KMS-11 (cell line): Measurements from ENCODE around the gene WDR13.
"Not testable (repeated sequence)": the region's sequence is repeated elsewhere in the genome, so short reads cannot be mapped to it uniquely, and the experiment has no call there.

ENCODE experiments used
- H2AFZ ChIP-seq: fragments of 200-600 bp; sonication (generic); 2 replicates; pipeline ENCODE4 v1.6.1; 2016; ENCODE audit warnings: antibody characterized with exemption, mixed run types, low read depth
- H3K27ac ChIP-seq: fragments of 200-600 bp; sonication (generic); 2 replicates; pipeline ENCODE4 v1.6.1; 2016; ENCODE audit warnings: mild to moderate bottlenecking, mixed run types
- H3K27me3 ChIP-seq: fragments of 200-600 bp; sonication (generic); 2 replicates; pipeline ENCODE4 v1.6.1; 2017; ENCODE audit warnings: mild to moderate bottlenecking, low read depth, mixed run types, moderate library complexity; ENCODE audit not compliant: insufficient read depth
- H3K36me3 ChIP-seq: fragments of 200-600 bp; sonication (generic); 2 replicates; pipeline ENCODE4 v1.6.1; 2017; ENCODE audit warnings: mild to moderate bottlenecking, mixed run types; ENCODE audit not compliant: insufficient read depth
- H3K4me1 ChIP-seq: fragments of 200-600 bp; sonication (generic); 2 replicates; pipeline ENCODE4 v1.6.1; 2016; ENCODE audit warnings: mild to moderate bottlenecking, low read depth, mixed run types; ENCODE audit not compliant: poor library complexity, severe bottlenecking
- H3K4me2 ChIP-seq: fragments of 200-600 bp; sonication (generic); 2 replicates; pipeline ENCODE4 v1.7.0; 2016; ENCODE audit warnings: mild to moderate bottlenecking, mixed run types
- H3K4me3 ChIP-seq: fragments of 200-600 bp; sonication (generic); IDR thresholded peaks from 2 replicates; pipeline ENCODE4 v1.6.1; 2017; ENCODE audit warnings: low read depth, low read length, mixed read lengths; ENCODE audit not compliant: insufficient read depth
- H3K79me2 ChIP-seq: fragments of 200-600 bp; sonication (generic); 2 replicates; pipeline ENCODE4 v1.6.1; 2016; ENCODE audit warnings: low read depth, mixed run types; ENCODE audit not compliant: insufficient read depth
- H3K9ac ChIP-seq: fragments of 200-600 bp; sonication (generic); 2 replicates; pipeline ENCODE4 v1.6.1; 2016; ENCODE audit warnings: mild to moderate bottlenecking, mixed run types
- H4K20me1 ChIP-seq: fragments of 200-600 bp; sonication (generic); 2 replicates; pipeline ENCODE4 v1.6.1; 2016; ENCODE audit warnings: mild to moderate bottlenecking, mixed run types; ENCODE audit not compliant: insufficient read depth
- CTCF ChIP-seq: fragments of 200-600 bp; sonication (generic); conservative IDR thresholded peaks from 2 replicates; pipeline ENCODE4 v1.6.1; 2017; ENCODE audit warnings: low read depth, mild to moderate bottlenecking, antibody characterized with exemption, low read length, moderate library complexity, mixed read lengths

The WDR13 gene

GRCh38 chrX:48648336-48648751, 51.1 kb downstream of the WDR13 start:
- no peak overlapping the region for H3K4me2 ChIP-seq
- TF ChIP-seq CTCF, result peak; percentile 44
- H3K4me1 ChIP-seq, result peaks cover 7% of the 10 kb centered on the region
- H3K9ac ChIP-seq, result no peak overlapping the region; the same call in 1 of the 2 replicates
- H3K79me2 ChIP-seq, result no peaks in the 10 kb centered on the region
- H2AFZ ChIP-seq, result peak overlapping the region; percentile 38; the same call in 1 of the 2 replicates
- H3K4me3 ChIP-seq, result no peak overlapping the region
- H3K27ac ChIP-seq, result 0 out of 2 replicates have a peak overlapping the region, but pooled peaks have one; percentile 15
- H3K27me3 ChIP-seq, result no peaks in the 10 kb centered on the region
- no peaks in the 10 kb centered on the region for H4K20me1 ChIP-seq
- no peaks in the 10 kb centered on the region for H3K36me3 ChIP-seq

DNA sequence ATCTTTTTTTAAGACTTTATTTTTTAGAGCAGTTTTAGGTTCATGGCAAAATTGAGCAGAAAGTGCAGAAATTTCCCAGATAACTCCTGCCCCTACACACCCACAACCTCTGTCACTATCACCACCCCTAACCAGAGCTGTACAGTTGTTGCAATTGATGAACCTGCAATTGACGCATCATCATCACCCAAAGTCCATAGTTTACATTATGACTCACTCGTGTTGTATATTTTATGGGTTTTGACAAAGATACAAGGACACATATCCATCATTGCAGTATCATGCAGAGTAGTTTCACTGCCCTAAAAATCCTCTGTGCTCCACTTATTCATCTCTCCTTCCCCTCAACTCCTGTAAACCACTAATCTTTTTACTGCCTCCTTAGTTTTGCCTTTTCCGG, 51.8 kb downstream of the WDR13 start:
- Histone ChIP-seq H3K4me2 (no peak overlapping the region), H3K36me3 (no peaks in the 10 kb centered on the region), H3K27ac (no peak overlapping the region), H4K20me1 (no peaks in the 10 kb centered on the region), H3K4me1 (peaks cover 7% of the 10 kb centered on the region), H3K79me2 (no peaks in the 10 kb centered on the region), H2AFZ (no peak overlapping the region), H3K27me3 (no peaks in the 10 kb centered on the region), H3K9ac (no peak overlapping the region), H3K4me3 (no peak overlapping the region)
- no peak for TF ChIP-seq CTCF

GRCh38 chrX:48652055-48652579, 54.8 kb downstream of the WDR13 start:
- H3K4me2 ChIP-seq, H2AFZ ChIP-seq, H3K27ac ChIP-seq, H3K79me2 ChIP-seq, H3K9ac ChIP-seq, H4K20me1 ChIP-seq, H3K27me3 ChIP-seq, H3K4me1 ChIP-seq, H3K4me3 ChIP-seq, H3K36me3 ChIP-seq: not testable (repeated sequence)

- not testable (repeated sequence) for H3K9ac ChIP-seq, H2AFZ ChIP-seq, H3K79me2 ChIP-seq, H3K27me3 ChIP-seq, H3K4me3 ChIP-seq, H3K4me1 ChIP-seq, H3K4me2 ChIP-seq, H3K27ac ChIP-seq, H4K20me1 ChIP-seq, H3K36me3 ChIP-seq
These were observed 57.5 kb downstream of the WDR13 start for GRCh38 chrX:48654746-48655145.
